Measurements from ENCODE around the gene RUNX2. TPM values are rescaled to one million over a fixed set of nuclear protein-coding genes. Genes with fewer than 3 reads are reported as not detected.

RUNX2 gene
- polyA plus RNA-seq, 1 donor from 2014 or later = not detected

- H3K4me3 ChIP-seq (ENCODE audit: low read length) = no peak overlapping the region
- H3K9ac ChIP-seq (ENCODE audit: low read length) = no peak overlapping the region
- no peak overlapping the region for H3K27ac ChIP-seq (ENCODE audit: low read length)
- no peaks in the 10 kb centered on the region for H3K9me2 ChIP-seq (ENCODE audit: insufficient read depth, low read length)
- no peaks in the 10 kb centered on the region for H3K27me3 ChIP-seq (ENCODE audit: insufficient read depth, low read depth, low read length)
- no peak overlapping the region for H2AFZ ChIP-seq (ENCODE audit: low read depth, low read length)
- no peaks in the 10 kb centered on the region for H4K20me1 ChIP-seq (ENCODE audit: insufficient read depth)
- no peaks in the 10 kb centered on the region for H3F3A ChIP-seq (ENCODE audit: insufficient read depth, low read length, poor library complexity, severe bottlenecking)
- no peaks in the 10 kb centered on the region for H3K9me3 ChIP-seq (ENCODE audit: low read length)
- no peaks in the 10 kb centered on the region for H3K36me3 ChIP-seq (ENCODE audit: insufficient read depth, low read length)
- H3K4me2 ChIP-seq (ENCODE audit: low read length) = no peak overlapping the region
- TF ChIP-seq TAF1 (IDR thresholded peaks at IDR 0.05; ENCODE audit: low read depth) (no peak), MXI1 (conservative IDR thresholded peaks at IDR 0.05; ENCODE audit: poor library complexity, severe bottlenecking) (no peak), RAD21 (conservative IDR thresholded peaks at IDR 0.05) (no peak), REST (IDR thresholded peaks at IDR 0.05; ENCODE audit: borderline replicate concordance) (no peak)
- no peaks in the 10 kb centered on the region for H3K79me2 ChIP-seq (replicated peaks; ENCODE audit: insufficient read depth, low read length)
Observed at GRCh38 chr6:45496085-45496433, 167.9 kb downstream of the RUNX2 start.

GRCh38 chr6:45498591-45498990 is 170.5 kb downstream of the RUNX2 start:
- TF ChIP-seq SMC3 (conservative IDR thresholded peaks at IDR 0.05; ENCODE audit: poor library complexity) (no peak), POLR2AphosphoS5 (IDR thresholded peaks at IDR 0.05) (no peak), MXI1 (conservative IDR thresholded peaks at IDR 0.05; ENCODE audit: poor library complexity, severe bottlenecking) (no peak), CTCF (IDR thresholded peaks at IDR 0.05; ENCODE audit: poor library complexity, severe bottlenecking) (no peak), EZH2 (IDR thresholded peaks at IDR 0.05; ENCODE audit: borderline replicate concordance, insufficient read depth, low read length, poor library complexity, severe bottlenecking) (no peak), TAF1 (IDR thresholded peaks at IDR 0.05; ENCODE audit: low read depth) (no peak), REST (IDR thresholded peaks at IDR 0.05; ENCODE audit: borderline replicate concordance) (no peak), RAD21 (conservative IDR thresholded peaks at IDR 0.05) (no peak), EP300 (conservative IDR thresholded peaks at IDR 0.05; ENCODE audit: poor library complexity, severe bottlenecking) (no peak)
- Histone ChIP-seq H3K79me2 (replicated peaks; ENCODE audit: insufficient read depth, low read length) (no peaks in the 10 kb centered on the region), H3K9me3 (ENCODE audit: low read length) (no peaks in the 10 kb centered on the region), H3K4me3 (ENCODE audit: low read length) (no peak overlapping the region), H3K9ac (ENCODE audit: low read length) (no peak overlapping the region), H3K27me3 (ENCODE audit: insufficient read depth, low read depth, low read length) (no peaks in the 10 kb centered on the region), H4K20me1 (ENCODE audit: insufficient read depth) (no peaks in the 10 kb centered on the region), H3K27ac (ENCODE audit: low read length) (no peak overlapping the region), H3K4me2 (ENCODE audit: low read length) (no peak overlapping the region), H3K36me3 (ENCODE audit: insufficient read depth, low read length) (no peaks in the 10 kb centered on the region), H3F3A (ENCODE audit: insufficient read depth, low read length, poor library complexity, severe bottlenecking) (no peaks in the 10 kb centered on the region), H3K9me2 (ENCODE audit: insufficient read depth, low read length) (no peaks in the 10 kb centered on the region), H2AFZ (ENCODE audit: low read depth, low read length) (no peak overlapping the region)
